ENCODE results near the gene MICU1. TPM values are rescaled to one million over a fixed set of nuclear protein-coding genes. Genes with fewer than 3 reads are reported as not detected.

Gene MICU1
- polyA plus RNA-seq, 1 donor (not counting 4 experiments of a cell fraction or from before 2014, with no cell fraction given): 19.4 TPM

DNA sequence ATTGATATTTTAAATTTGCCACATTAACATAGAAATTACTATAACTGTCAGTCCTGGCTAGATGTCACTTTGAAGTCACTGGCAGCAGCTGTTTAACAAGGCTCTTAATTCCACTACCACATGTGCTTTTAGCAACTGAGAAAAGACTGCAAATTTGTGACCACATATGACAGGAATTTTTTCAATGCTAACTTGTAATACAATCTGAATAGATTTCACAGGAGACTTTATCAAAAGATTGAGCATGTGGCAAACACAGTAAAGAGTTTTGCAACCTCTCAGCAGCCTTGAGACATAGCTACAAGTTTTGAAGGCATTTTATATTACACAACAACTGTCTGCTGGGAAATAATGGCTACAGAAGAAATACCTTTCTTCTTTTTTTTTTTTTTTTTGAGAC, 73.0 kb downstream of the MICU1 start:
- no peaks in the 10 kb centered on the region for H3K9me1 ChIP-seq (ENCODE audit: control insufficient read depth, extremely low read depth, insufficient read depth, low read length)
- no peaks in the 10 kb centered on the region for H3K9me3 ChIP-seq (ENCODE audit: control insufficient read depth, low read depth, low read length)
- no peak for FAIRE-seq
- TF ChIP-seq, protein P1, sequence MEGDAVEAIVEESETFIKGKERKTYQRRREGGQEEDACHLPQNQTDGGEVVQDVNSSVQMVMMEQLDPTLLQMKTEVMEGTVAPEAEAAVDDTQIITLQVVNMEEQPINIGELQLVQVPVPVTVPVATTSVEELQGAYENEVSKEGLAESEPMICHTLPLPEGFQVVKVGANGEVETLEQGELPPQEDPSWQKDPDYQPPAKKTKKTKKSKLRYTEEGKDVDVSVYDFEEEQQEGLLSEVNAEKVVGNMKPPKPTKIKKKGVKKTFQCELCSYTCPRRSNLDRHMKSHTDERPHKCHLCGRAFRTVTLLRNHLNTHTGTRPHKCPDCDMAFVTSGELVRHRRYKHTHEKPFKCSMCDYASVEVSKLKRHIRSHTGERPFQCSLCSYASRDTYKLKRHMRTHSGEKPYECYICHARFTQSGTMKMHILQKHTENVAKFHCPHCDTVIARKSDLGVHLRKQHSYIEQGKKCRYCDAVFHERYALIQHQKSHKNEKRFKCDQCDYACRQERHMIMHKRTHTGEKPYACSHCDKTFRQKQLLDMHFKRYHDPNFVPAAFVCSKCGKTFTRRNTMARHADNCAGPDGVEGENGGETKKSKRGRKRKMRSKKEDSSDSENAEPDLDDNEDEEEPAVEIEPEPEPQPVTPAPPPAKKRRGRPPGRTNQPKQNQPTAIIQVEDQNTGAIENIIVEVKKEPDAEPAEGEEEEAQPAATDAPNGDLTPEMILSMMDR (optimal IDR thresholded peaks at IDR 0.05 in 1 of 3, IDR thresholded peaks at IDR 0.05 in 1 of 3, conservative IDR thresholded peaks at IDR 0.05 in 1 of 3; ENCODE audit: extremely low read depth in 1 of 3, insufficient read depth in 2 of 3, low read length in 3 of 3): no peak
- no peak for TF ChIP-seq EZH2 (IDR thresholded peaks at IDR 0.05; ENCODE audit: low read length)
- H3K27ac ChIP-seq (ENCODE audit: control insufficient read depth, insufficient read depth, low read length): no peak overlapping the region
- H3K4me3 ChIP-seq (ENCODE audit: control insufficient read depth in 2 of 3, extremely low read depth in 1 of 3, insufficient read depth in 2 of 3, low read depth in 1 of 3, low read length in 3 of 3): no peak overlapping the region
- no peak overlapping the region for H2AFZ ChIP-seq (ENCODE audit: control insufficient read depth, low read length)
- no peaks in the 10 kb centered on the region for H3K27me3 ChIP-seq (ENCODE audit: control insufficient read depth, extremely low read depth, insufficient read depth, low read length)
- H3K4me2 ChIP-seq (ENCODE audit: control insufficient read depth, extremely low read depth, insufficient read depth, low read depth, low read length): no peak overlapping the region
- H3K4me1 ChIP-seq (ENCODE audit: control insufficient read depth, extremely low read depth, insufficient read depth, low read length): no peaks in the 10 kb centered on the region
- no peak for DNase-seq (ENCODE audit: low read depth, low spot score)
- no peaks in the 10 kb centered on the region for H3K79me2 ChIP-seq (ENCODE audit: control insufficient read depth, insufficient read depth, low read length)
- H4K20me1 ChIP-seq (ENCODE audit: control insufficient read depth, extremely low read depth, insufficient read depth, low read length): no peaks in the 10 kb centered on the region
- no peak overlapping the region for H3K9ac ChIP-seq (ENCODE audit: control insufficient read depth, extremely low read depth, insufficient read depth, low read length)
- peaks cover 0 to 3% of the 10 kb centered on the region in 2 experiments for H3K36me3 ChIP-seq (ENCODE audit: control insufficient read depth in 2 of 2, extremely low read depth in 1 of 2, insufficient read depth in 2 of 2, low read length in 2 of 2)
- dilution Hi-C loops (cut with MboI; ENCODE audit: extremely low pct_ligation_motif_present, low sequenced_read_pairs): no loop called here

DNA sequence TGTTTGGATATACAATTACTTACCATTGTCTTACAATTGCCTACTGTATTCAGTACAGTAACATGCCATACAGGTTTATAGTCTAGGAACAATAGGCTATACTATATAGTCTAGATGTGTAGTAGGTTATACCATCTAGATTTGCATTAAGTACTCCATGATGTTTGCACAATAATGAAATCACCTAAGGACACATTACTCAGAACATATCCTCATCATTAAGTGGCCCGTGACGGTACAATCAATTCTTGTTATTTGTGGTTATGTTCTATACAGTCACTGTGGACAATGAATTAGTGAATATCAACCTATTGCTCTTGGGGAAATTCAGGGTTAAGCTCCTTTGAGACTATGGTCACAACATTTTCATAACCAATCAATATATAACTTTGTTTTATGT, 75.6 kb downstream of the MICU1 start:
- DNase-seq (ENCODE audit: low read depth, low spot score) (no peak), FAIRE-seq (no peak)
- H3K79me2 ChIP-seq (ENCODE audit: control insufficient read depth, insufficient read depth, low read length): no peaks in the 10 kb centered on the region
- H2AFZ ChIP-seq (ENCODE audit: control insufficient read depth, low read length): no peak overlapping the region
- H3K9me1 ChIP-seq (ENCODE audit: control insufficient read depth, extremely low read depth, insufficient read depth, low read length): no peaks in the 10 kb centered on the region
- no peak overlapping the region for H3K27ac ChIP-seq (ENCODE audit: control insufficient read depth, insufficient read depth, low read length)
- no peak for TF ChIP-seq EZH2 (IDR thresholded peaks at IDR 0.05; ENCODE audit: low read length)
- TF ChIP-seq, protein P1 (optimal IDR thresholded peaks at IDR 0.05 in 1 of 3, IDR thresholded peaks at IDR 0.05 in 1 of 3, conservative IDR thresholded peaks at IDR 0.05 in 1 of 3; ENCODE audit: extremely low read depth in 1 of 3, insufficient read depth in 2 of 3, low read length in 3 of 3): no peak
- H3K27me3 ChIP-seq (ENCODE audit: control insufficient read depth, extremely low read depth, insufficient read depth, low read length): no peaks in the 10 kb centered on the region
- H4K20me1 ChIP-seq (ENCODE audit: control insufficient read depth, extremely low read depth, insufficient read depth, low read length): no peaks in the 10 kb centered on the region
- no peak overlapping the region for H3K4me3 ChIP-seq (ENCODE audit: control insufficient read depth in 2 of 3, extremely low read depth in 1 of 3, insufficient read depth in 2 of 3, low read depth in 1 of 3, low read length in 3 of 3)
- peaks cover 0 to 3% of the 10 kb centered on the region in 2 experiments for H3K36me3 ChIP-seq (ENCODE audit: control insufficient read depth in 2 of 2, extremely low read depth in 1 of 2, insufficient read depth in 2 of 2, low read length in 2 of 2)
- no peaks in the 10 kb centered on the region for H3K9me3 ChIP-seq (ENCODE audit: control insufficient read depth, low read depth, low read length)
- H3K4me2 ChIP-seq (ENCODE audit: control insufficient read depth, extremely low read depth, insufficient read depth, low read depth, low read length): no peak overlapping the region
- dilution Hi-C loops (cut with MboI; ENCODE audit: extremely low pct_ligation_motif_present, low sequenced_read_pairs): no loop called here
- no peak overlapping the region for H3K9ac ChIP-seq (ENCODE audit: control insufficient read depth, extremely low read depth, insufficient read depth, low read length)
- H3K4me1 ChIP-seq (ENCODE audit: control insufficient read depth, extremely low read depth, insufficient read depth, low read length): no peaks in the 10 kb centered on the region

All from keratinocyte (primary cell).